HG02938 (cell line): ENCODE results near the gene SSX4B.
"Not testable (repeated sequence)": the region's sequence is repeated elsewhere in the genome, so short reads cannot be mapped to it uniquely, and the experiment has no call there.

ENCODE experiments used
- ATAC-seq: cut with Tn5 transposase; IDR thresholded peaks from one replicate; pipeline ENCODE4 v1.9.1; 2021; ENCODE audit warnings: mild to moderate bottlenecking, moderate library complexity; ENCODE audit not compliant: unreplicated experiment

Gene SSX4B

GRCh38 chrX:48356315-48357094 is 55.3 kb downstream of the SSX4B start, which contains the start of gene SSX3:
SSX3 (minus strand) TSS chrX:48356703; CDS start chrX:48355249, 1,454 bp downstream.
- not testable (repeated sequence) for ATAC-seq
